Lower lobe of right lung (tissue), 1 donor: Measurements from ENCODE around the gene FGF1. TPM values are rescaled to one million over a fixed set of nuclear protein-coding genes. Genes with fewer than 3 reads are reported as not detected.

ENCODE experiments used
- total RNA-seq: library from RNA; stranded (reverse); fragmentation: NEBNext Ultra II Directional; extraction: Animal tissue kit (Norgen Biotek cat#: 25700); gene quantifications from one replicate; pipeline ENCODE4 v1.2.1, GENCODE V29; 2021
- donor health status: DM: no; HTN: yes; CAD: no; lungs with severe emphysema.

The FGF1 gene
- total RNA-seq, 1 donor from 2014 or later: 0.97 TPM

Other genes starting within 250 kb of the FGF1 start
- 42.1 TPM for gene ARHGAP26, start 84.3 kb upstream of the FGF1 start, total RNA-seq